ENCODE measurements around the gene GABRG3.

Gene GABRG3

DNA sequence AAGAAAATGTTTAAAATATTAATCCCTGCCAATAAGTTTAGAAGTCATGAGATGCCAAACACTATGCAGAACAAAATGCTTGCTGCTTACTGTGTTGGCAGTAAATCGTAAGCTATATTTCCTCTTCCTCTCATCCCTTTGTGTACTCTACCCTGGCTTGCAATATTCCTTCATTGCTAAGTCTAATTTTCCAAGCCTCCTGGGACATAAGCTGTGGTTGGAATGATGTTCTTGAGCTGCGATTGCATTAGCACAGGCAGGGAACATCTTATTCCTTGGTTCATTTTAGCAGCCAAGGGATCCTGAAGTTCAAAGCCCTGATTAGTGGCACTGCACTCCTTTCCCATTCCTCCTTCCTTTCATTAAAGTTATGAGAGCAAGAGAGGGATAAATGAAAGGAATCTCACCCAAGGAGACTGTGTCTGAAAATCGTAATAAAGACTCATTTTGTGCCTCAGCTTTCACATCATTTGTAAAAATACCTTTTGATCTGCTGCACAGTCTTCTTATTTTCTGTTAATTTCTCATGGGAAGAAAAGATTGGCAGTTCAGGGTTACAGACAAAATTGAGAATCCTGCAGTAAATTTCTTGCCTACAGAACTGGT, 592.9 kb downstream of the GABRG3 start:
- H3K9ac ChIP-seq (ENCODE audit: low read depth, low read length): no peak overlapping the region
- H3K9me3 ChIP-seq (ENCODE audit: control insufficient read depth, insufficient read depth, low read length): peaks cover 4% of the 10 kb centered on the region
- H3K4me1 ChIP-seq (ENCODE audit: insufficient read depth, low read length): no peaks in the 10 kb centered on the region
- no peaks in the 10 kb centered on the region for H3K36me3 ChIP-seq (ENCODE audit: insufficient read depth, low read length)

DNA sequence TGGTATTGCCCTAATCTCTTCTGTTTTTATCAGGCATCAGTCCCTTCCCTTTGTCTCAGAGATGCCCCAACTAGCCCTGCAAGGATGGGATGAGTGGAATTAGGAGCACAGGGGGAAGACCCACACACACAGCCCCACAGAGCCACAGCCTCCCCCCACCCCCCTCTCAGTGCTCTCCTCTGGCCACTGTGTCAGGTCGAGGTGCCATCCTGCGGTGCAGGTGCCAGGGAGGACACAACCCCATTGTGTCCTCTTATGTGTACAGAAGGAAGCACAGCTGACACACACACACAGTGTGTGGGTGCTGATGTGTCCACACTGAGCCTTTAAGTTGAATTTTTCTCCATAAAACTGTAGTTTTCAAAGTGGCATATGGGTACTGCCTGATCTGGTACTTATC, 593.7 kb downstream of the GABRG3 start:
- Histone ChIP-seq H3K4me1 (ENCODE audit: insufficient read depth, low read length) (no peaks in the 10 kb centered on the region), H3K9me3 (ENCODE audit: control insufficient read depth, insufficient read depth, low read length) (peaks cover 4% of the 10 kb centered on the region), H3K36me3 (ENCODE audit: insufficient read depth, low read length) (no peaks in the 10 kb centered on the region), H3K9ac (ENCODE audit: low read depth, low read length) (no peak overlapping the region)

DNA sequence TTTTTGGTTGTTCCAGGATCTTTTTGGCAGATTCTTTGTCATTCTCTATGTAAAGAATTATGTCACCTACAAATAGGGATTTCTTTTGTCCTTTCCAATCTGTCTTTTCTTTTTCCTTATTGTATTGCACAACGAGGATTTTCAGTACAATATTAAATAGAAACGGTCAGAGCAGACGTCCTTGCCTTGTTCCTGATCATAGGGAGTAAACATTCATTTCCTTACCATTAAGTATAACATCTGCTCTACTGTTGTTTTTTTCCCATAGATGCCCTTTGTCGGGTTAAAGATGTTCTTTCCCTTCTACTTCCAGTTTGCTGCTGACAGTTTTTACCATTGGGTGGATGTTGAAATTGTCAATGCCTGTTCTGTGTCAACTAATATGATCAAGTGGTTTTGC, 599.8 kb downstream of the GABRG3 start:
- H3K4me1 ChIP-seq (ENCODE audit: insufficient read depth, low read length): no peaks in the 10 kb centered on the region
- no peak overlapping the region for H3K9ac ChIP-seq (ENCODE audit: low read depth, low read length)
- no peaks in the 10 kb centered on the region for H3K36me3 ChIP-seq (ENCODE audit: insufficient read depth, low read length)
- H3K9me3 ChIP-seq (ENCODE audit: control insufficient read depth, insufficient read depth, low read length): no peaks in the 10 kb centered on the region

DNA sequence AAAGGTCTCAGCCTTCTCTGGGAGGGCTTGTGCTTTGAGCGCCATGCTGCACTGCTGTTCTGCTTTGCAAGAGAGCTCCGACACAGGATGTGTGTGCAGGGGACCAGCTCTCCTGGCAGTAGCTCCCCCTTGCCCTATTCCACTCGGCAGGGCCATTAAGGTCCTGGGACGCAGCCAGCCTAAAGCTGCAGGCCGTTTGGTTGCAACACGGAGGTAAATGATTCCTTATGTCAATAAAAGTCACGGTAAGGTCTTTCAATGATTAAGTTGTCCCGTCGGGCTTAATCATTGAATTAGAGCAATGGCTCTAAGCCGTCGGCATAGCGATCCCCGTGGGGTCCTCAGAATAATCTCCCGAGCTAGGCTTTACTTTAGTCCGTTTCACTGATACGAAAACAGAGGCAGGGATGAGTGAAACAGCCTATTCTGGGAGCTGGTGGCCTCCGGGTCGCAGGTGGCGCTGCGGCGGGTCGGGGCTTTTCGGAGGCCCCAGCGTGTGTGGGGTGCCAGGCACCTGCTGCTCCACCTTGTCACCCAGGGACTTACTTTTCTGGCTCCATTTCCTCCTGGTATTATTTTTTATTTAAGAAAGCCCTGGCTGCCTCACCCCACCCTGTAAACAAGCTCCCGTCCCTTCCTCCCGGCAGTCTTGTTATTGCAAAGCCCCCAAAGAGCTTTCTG, 603.0 kb downstream of the GABRG3 start:
- H3K4me1 ChIP-seq (ENCODE audit: insufficient read depth, low read length): no peaks in the 10 kb centered on the region
- no peaks in the 10 kb centered on the region for H3K36me3 ChIP-seq (ENCODE audit: insufficient read depth, low read length)
- no peaks in the 10 kb centered on the region for H3K9me3 ChIP-seq (ENCODE audit: control insufficient read depth, insufficient read depth, low read length)
- no peak overlapping the region for H3K9ac ChIP-seq (ENCODE audit: low read depth, low read length)

DNA sequence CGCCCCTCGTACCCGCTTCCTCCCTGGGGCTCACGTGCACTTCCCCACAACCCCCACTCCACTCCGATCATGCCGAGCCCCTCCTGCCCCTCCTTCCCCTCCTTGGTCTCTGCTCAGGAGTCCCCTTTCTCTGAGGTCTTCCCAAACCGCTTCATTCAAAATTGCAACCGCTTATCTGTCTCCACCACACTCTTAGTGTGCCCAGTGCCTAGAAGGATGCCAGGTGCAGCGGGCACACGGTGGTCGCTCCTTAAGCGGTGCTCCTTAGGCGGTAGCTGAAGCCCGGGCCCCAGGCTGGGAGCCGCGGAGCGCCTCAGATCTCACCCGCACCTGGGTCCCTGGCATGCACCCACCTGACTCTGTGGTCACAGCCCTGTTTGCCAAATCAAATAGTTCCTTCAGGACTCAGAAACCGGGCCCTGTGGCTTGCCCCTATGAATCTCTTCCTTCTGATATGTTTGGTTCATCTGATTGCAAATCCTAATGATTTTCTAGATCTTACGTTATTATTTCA, 603.6 kb downstream of the GABRG3 start:
- H3K36me3 ChIP-seq (ENCODE audit: insufficient read depth, low read length): no peaks in the 10 kb centered on the region
- H3K4me1 ChIP-seq (ENCODE audit: insufficient read depth, low read length): no peaks in the 10 kb centered on the region

DNA sequence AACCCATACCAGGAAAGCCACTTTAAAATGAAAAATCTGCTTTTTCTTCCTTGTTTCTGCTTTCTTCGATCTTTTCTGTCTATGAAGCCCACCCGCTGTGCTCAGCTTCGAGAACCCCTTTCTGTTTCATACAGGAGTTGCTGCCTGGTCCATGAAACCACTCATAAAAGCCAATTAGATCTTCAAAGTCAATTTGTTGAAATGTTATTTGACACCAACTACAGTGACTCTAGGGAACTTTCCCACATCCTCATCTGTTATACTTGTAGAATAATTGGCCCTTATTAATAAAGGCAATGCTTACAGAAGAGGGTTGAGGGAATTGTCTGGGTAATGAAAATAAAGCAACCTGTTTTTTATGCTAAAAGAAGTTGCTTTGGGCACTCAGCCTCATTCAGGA, 604.5 kb downstream of the GABRG3 start:
- Histone ChIP-seq H3K36me3 (ENCODE audit: insufficient read depth, low read length) (no peaks in the 10 kb centered on the region), H3K9ac (ENCODE audit: low read depth, low read length) (no peak overlapping the region), H3K4me1 (ENCODE audit: insufficient read depth, low read length) (no peaks in the 10 kb centered on the region), H3K9me3 (ENCODE audit: control insufficient read depth, insufficient read depth, low read length) (no peaks in the 10 kb centered on the region)

More for the DNA sequence above, 603.6 kb downstream of the GABRG3 start:
- Histone ChIP-seq H3K9ac (ENCODE audit: low read depth, low read length) (no peak overlapping the region), H3K9me3 (ENCODE audit: control insufficient read depth, insufficient read depth, low read length) (no peaks in the 10 kb centered on the region)

DNA sequence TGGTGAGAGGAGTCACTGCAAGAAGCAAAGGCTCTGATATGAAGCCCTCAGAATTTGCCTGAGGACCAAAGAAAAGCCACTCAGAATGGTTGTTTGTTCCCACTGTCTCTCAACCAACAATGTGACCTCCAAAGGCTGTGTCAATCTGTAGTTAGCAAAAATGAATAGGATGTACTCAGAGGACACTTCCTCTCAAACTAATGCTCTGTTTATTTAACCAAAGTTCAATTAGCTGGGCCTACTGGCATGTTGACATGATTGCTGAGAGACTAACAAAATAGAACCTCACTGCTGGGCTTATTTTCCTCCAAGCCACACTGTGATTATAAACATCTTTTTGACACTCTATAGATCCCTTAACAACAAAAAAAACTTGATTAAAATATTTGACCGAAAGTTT, 605.6 kb downstream of the GABRG3 start:
- Histone ChIP-seq H3K4me1 (ENCODE audit: insufficient read depth, low read length) (no peaks in the 10 kb centered on the region), H3K9ac (ENCODE audit: low read depth, low read length) (no peak overlapping the region), H3K9me3 (ENCODE audit: control insufficient read depth, insufficient read depth, low read length) (no peaks in the 10 kb centered on the region), H3K36me3 (ENCODE audit: insufficient read depth, low read length) (no peaks in the 10 kb centered on the region)

DNA sequence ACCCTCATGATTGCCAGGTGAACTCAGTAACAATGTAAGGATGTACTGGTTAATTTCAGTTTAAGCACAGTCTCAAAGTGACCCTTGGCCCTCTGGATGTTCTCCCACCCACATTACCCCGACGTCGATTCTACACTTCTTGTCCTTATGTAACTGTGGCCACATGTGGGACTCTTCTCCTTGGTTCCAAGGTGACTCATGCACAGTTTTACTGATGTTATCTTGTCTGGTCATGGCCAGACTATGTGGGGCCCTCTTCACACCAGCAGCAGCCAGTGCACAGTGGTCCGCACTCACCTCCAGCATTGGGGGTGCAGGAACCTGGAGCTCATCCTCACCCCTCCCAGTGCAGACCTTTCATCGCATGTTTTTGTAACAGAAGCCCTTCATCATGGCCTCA, 608.8 kb downstream of the GABRG3 start:
- no peaks in the 10 kb centered on the region for H3K36me3 ChIP-seq (ENCODE audit: insufficient read depth, low read length)
- no peak overlapping the region for H3K9ac ChIP-seq (ENCODE audit: low read depth, low read length)
- no peaks in the 10 kb centered on the region for H3K9me3 ChIP-seq (ENCODE audit: control insufficient read depth, insufficient read depth, low read length)
- no peaks in the 10 kb centered on the region for H3K4me1 ChIP-seq (ENCODE audit: insufficient read depth, low read length)

DNA sequence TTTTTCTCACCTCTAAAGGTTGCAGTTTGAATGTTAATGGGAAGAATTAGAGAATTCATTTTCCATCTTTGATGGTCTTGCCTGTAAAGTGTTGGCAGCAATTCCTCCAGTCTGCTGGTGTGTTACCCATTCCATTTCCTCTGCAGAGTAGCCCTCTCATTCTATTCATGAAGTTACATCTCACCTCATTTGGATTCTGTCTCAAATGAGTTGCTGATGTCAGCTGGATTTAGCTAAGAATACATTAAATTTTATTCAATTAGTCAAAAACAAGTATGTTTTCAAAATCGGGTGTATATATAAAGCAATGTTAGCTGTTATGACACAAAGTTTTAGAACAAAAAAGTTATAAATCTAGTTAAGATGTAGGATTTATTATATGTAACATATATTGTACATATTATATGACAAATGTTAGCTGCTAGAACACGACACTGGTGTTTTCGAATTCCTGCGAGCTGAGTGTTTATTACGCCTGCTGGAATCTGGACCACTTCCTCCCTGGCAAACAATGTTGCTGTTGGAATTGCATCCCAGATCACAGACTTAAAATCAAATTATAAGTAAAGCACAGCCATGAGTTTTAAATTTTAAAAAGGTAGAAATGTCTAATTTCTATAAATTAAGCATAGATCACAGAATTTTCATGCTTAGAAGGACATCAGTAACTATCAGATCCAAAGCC, 611.9 kb downstream of the GABRG3 start:
- H3K36me3 ChIP-seq (ENCODE audit: insufficient read depth, low read length): no peaks in the 10 kb centered on the region
- no peak overlapping the region for H3K9ac ChIP-seq (ENCODE audit: low read depth, low read length)
- H3K4me1 ChIP-seq (ENCODE audit: insufficient read depth, low read length): no peaks in the 10 kb centered on the region
- H3K9me3 ChIP-seq (ENCODE audit: control insufficient read depth, insufficient read depth, low read length): no peaks in the 10 kb centered on the region

DNA sequence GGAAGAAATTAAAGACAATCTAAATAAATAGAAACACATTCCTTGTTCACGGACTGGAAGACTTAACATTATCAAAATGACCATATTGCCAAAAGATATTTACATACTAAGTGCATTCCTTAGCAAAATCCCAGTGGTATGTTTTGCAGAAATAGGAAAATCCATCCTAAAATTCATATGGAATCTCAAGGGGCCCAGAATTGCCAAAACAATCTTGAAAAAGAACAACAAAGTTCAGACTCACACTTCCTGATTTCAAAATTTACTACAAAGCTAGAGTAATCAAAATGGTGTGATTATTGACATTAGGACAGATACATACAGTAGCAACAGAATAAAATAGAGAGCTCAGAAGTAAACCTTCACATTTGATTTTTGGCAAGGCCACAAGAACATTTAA, 612.7 kb downstream of the GABRG3 start:
- Histone ChIP-seq H3K9me3 (ENCODE audit: control insufficient read depth, insufficient read depth, low read length) (no peaks in the 10 kb centered on the region), H3K9ac (ENCODE audit: low read depth, low read length) (no peak overlapping the region), H3K36me3 (ENCODE audit: insufficient read depth, low read length) (no peaks in the 10 kb centered on the region), H3K4me1 (ENCODE audit: insufficient read depth, low read length) (no peaks in the 10 kb centered on the region)

DNA sequence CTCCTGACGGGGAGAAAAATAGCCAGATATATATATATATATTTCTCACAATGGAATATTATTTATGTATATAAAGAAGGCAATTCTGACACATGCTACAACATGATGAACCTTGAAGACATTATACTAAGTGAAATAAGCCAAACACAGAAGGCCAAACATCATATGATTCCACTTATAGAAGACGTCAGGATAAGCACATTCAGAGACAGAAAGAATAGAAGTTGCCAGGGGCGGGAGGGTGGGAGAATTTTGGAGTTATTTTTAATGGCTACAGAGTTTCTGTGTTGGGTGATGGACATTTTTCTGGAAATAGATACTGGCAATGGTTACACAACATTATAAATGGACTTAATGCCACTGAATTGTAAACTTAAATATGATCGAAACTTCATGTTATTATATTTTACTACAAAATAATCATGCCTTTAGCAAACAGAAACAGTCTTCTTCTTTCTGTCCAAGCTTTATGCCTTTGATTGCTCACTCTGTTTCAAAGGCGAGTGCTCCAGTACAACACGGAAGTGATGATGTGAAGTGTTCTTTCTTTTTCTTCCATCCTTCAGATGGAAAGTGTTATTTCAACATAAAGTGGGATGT, 614.2 kb downstream of the GABRG3 start:
- Histone ChIP-seq H3K4me1 (ENCODE audit: insufficient read depth, low read length) (no peaks in the 10 kb centered on the region), H3K9ac (ENCODE audit: low read depth, low read length) (no peak overlapping the region), H3K36me3 (ENCODE audit: insufficient read depth, low read length) (no peaks in the 10 kb centered on the region), H3K9me3 (ENCODE audit: control insufficient read depth, insufficient read depth, low read length) (no peaks in the 10 kb centered on the region)

DNA sequence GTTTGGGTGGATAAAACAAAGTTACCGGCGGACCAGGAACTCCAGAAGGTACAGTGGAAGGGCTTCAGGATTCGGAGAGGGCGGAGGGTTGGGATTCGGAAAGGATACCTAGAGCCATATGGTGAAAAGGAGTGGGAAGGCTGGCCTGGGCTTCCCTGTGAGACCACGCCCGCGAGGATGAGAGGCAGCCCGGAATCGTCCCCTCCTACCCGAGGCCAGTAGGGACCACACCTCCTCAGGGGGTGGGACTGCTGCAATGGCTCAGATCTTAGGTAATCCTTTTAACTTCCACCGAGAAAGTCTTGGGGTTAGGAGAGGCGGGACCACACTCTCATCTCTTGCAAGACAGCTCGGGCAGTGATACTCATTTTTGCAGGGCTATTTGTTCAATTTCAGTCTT, 616.8 kb downstream of the GABRG3 start:
- Histone ChIP-seq H3K36me3 (ENCODE audit: insufficient read depth, low read length) (no peaks in the 10 kb centered on the region), H3K9me3 (ENCODE audit: control insufficient read depth, insufficient read depth, low read length) (no peaks in the 10 kb centered on the region), H3K4me1 (ENCODE audit: insufficient read depth, low read length) (no peaks in the 10 kb centered on the region), H3K9ac (ENCODE audit: low read depth, low read length) (no peak overlapping the region)

DNA sequence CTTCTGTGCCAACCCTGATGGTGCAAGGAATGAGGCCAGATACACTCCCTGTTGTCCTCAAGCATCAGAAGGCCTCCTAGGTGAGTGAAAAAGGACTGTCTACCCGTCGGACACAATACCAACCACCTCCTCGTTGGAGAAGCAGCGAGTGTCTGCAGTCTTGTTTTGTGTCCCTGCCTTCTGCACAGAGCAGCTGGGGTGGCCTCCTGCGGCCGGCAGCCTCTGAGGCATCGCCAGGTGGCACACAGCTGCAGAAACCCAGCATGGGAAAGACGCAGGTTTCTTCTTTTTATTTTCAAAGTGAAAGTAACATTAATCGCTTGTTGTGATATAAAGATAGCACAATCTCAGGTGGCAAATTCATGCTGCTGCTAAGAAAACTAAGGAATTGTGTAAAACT, 618.3 kb downstream of the GABRG3 start:
- Histone ChIP-seq H3K9ac (ENCODE audit: low read depth, low read length) (no peak overlapping the region), H3K9me3 (ENCODE audit: control insufficient read depth, insufficient read depth, low read length) (no peaks in the 10 kb centered on the region), H3K36me3 (ENCODE audit: insufficient read depth, low read length) (no peaks in the 10 kb centered on the region), H3K4me1 (ENCODE audit: insufficient read depth, low read length) (no peaks in the 10 kb centered on the region)

DNA sequence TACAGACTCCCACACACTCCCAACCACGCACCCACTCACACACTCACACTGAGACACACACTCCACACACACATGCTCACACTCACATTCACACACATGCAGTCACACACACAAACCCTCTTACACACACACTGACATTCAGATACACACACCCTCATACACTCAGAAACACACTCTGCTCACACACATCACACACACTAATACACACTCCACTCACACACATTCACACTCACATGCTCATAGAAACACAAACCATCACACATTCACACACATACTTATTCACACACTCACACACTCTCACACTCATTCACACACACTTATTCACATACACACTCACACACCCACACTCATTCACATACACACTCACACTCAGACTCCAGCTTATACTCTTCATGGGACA, 618.8 kb downstream of the GABRG3 start:
- no peaks in the 10 kb centered on the region for H3K4me1 ChIP-seq (ENCODE audit: insufficient read depth, low read length)
- no peaks in the 10 kb centered on the region for H3K36me3 ChIP-seq (ENCODE audit: insufficient read depth, low read length)
- no peak overlapping the region for H3K9ac ChIP-seq (ENCODE audit: low read depth, low read length)
- no peaks in the 10 kb centered on the region for H3K9me3 ChIP-seq (ENCODE audit: control insufficient read depth, insufficient read depth, low read length)
